Adrenal gland (tissue), 19 donors: ENCODE data around the gene ACY1. TPM values are rescaled to one million over a fixed set of nuclear protein-coding genes. Genes with fewer than 3 reads are reported as not detected.

ENCODE experiments used
- DNase-seq, 7 donors: peaks; one replicate each; pipeline ENCODE4 v3.0.0-alpha.2; 2019 to 2020
- H3K27ac ChIP-seq, 5 donors: fragments of 200-600 bp; sonication (generic) in 4 of 5; 1 replicate in 3 of 5; 2 replicates in 2 of 5; pipeline versions ENCODE4 v1.5.1 to v1.8.0; 2016 to 2020; ENCODE audit warnings: mild to moderate bottlenecking in 1 of 5
- H3K27me3 ChIP-seq: fragments of 200-600 bp; 2 replicates; pipeline ENCODE4 v1.8.0; 2021
- H3K36me3 ChIP-seq, 2 donors: fragments of 200-600 bp; replicated peaks in 1 of 2; 1 replicate in 1 of 2; 2 replicates in 1 of 2; pipeline versions ENCODE4 v1.5.1 to v1.8.0; 2018 to 2022
- H3K4me1 ChIP-seq, 2 donors: fragments of 200-600 bp; replicated peaks in 1 of 2; 1 replicate in 1 of 2; 2 replicates in 1 of 2; pipeline versions ENCODE4 v1.5.1 to v1.8.0; 2018 to 2021
- H3K4me3 ChIP-seq, 4 donors: fragments of 200-600 bp; sonication (generic) in 3 of 4; one replicate each; pipeline ENCODE4 v1.5.1; 2016 to 2018
- H3K9me3 ChIP-seq, 3 donors: fragments of 200-600 bp; sonication (generic) in 1 of 3; replicated peaks in 1 of 3; 1 replicate in 2 of 3; 2 replicates in 1 of 3; pipeline versions ENCODE4 v1.5.1 to v1.8.0; 2016 to 2021
- CTCF ChIP-seq, 6 experiments: fragments of 450-650 bp in 4 of 6; fragments of 200-600 bp in 2 of 6; sonication (generic) in 1 of 6; IDR thresholded peaks; 1 replicate in 5 of 6; 2 replicates in 1 of 6; pipeline versions ENCODE4 v1.5.1 to v1.8.0; 2016 to 2021; ENCODE audit warnings: antibody characterized with exemption in 6 of 6, mild to moderate bottlenecking in 2 of 6, moderate library complexity in 1 of 6
- POLR2A ChIP-seq, 2 donors: fragments of 450-650 bp; IDR thresholded peaks; one replicate each; pipeline ENCODE4 v1.6.1; 2017; ENCODE audit warnings: antibody characterized with exemption in 2 of 2, mild to moderate bottlenecking in 2 of 2, moderate library complexity in 1 of 2
- WGBS, 4 donors: extraction: QIAGEN DNeasy Blood & Tissue Kit in 2 of 4; methylation state at CpG; one replicate each; pipeline versions ENCODE4 v1.1.5 to v1.1.7; 2013 to 2017; 5-methylcytosine and 5-hydroxymethylcytosine counted together
- intact Hi-C, 2 donors: fragments of 100-400 bp; cut with DNase I; formaldehyde crosslinking; loops; one replicate each; pipeline versions ENCODE4 v1.14.1 to v1.15.0; 2022 to 2023
- long read RNA-seq, 10 donors: library from polyadenylated mRNA in 3 of 10; unstranded in 2 of 10; stranded (forward) in 1 of 10; transcript quantifications; one replicate each; pipeline ENCODE4 v2.0.0 and lab custom pipeline, GENCODE V29; 2021 to 2026
- polyA plus RNA-seq, 3 donors: library from polyadenylated mRNA; stranded (reverse); fragments of 200-250 nt in 2 of 3; fragments of 350-450 nt in 1 of 3; fragmentation: Illumina TruSeq in 1 of 3; extraction: RNeasy Lipid Tissue Mini Kit (QIAGEN cat#74804) in 1 of 3; gene quantifications; one replicate each; pipeline ENCODE4 v1.2.3, GENCODE V29; 2013 to 2014
- total RNA-seq, 9 donors: library from RNA; depleted of rRNA in 4 of 9; stranded (reverse); fragments of >200 nt in 4 of 9; fragments of 120-200 nt in 1 of 9; fragmentation: NEBNext Ultra II Directional in 1 of 9; extraction: Animal tissue kit (Norgen Biotek cat#: 25700) in 1 of 9; gene quantifications; one replicate each; pipeline versions ENCODE4 v1.1.0 to v1.2.4, GENCODE V29; 2013 to 2023
- donor health status: healthy with polysubstance abuse.
- donor health status: Bipolar disorder and iron deficiency.
- donor health status: DM: yes; HTN: yes; CAD: no.
- donor health status: DM: no; HTN: no; CAD: no.
- donor health status: DM: no; HTN: no; CAD: no.
- donor health status: DM: yes; HTN: yes; CAD: no.

The ACY1 gene
- total RNA-seq (100 to 1,000 TPM in 2 of 9 donors, 10 to 100 TPM in 7; 50.7 to 122 (median 78.1) TPM), polyA plus RNA-seq (10 to 100 TPM; 37.3 to 92.4 (median 49.1) TPM)
- long read RNA-seq, donor 1, transcript ACY1-215 (15 exons, 1,684 nt), result major isoform, 11 of 13 reads
- long read RNA-seq, donor 1, partial matches to known transcripts, result 0 of 13 reads
- long read RNA-seq, donor 1, other reads (novel, unspliced or antisense), result 0 of 13 reads
- long read RNA-seq, donor 2, transcript ACY1-215 (15 exons, 1,684 nt), result major isoform, 7 of 12 reads
- long read RNA-seq, donor 2, partial matches to known transcripts, result 0 of 12 reads
- long read RNA-seq, donor 2, other reads (novel, unspliced or antisense), result 0 of 12 reads
- long read RNA-seq, donor 3, transcript ACY1-215 (15 exons, 1,684 nt), result major isoform, 7 of 7 reads
- long read RNA-seq, donor 3, partial matches to known transcripts, result 0 of 7 reads
- long read RNA-seq, donor 3, other reads (novel, unspliced or antisense), result 0 of 7 reads
- long read RNA-seq, donor 4, transcript ACY1-215 (15 exons, 1,684 nt), result major isoform, 65 of 75 reads
- long read RNA-seq, donor 4, partial matches to known transcripts, result 0 of 75 reads
- long read RNA-seq, donor 4, other reads (novel, unspliced or antisense), result 6 of 75 reads
- long read RNA-seq, donor 5, transcript ACY1-215 (15 exons, 1,684 nt), result major isoform, 99 of 118 reads
- long read RNA-seq, donor 5, partial matches to known transcripts, result 1 of 118 reads
- long read RNA-seq, donor 5, other reads (novel, unspliced or antisense), result 11 of 118 reads
- long read RNA-seq, donor 6, transcript ACY1-215 (15 exons, 1,684 nt), result major isoform, 33 of 37 reads
- long read RNA-seq, donor 6, partial matches to known transcripts, result 0 of 37 reads
- long read RNA-seq, donor 6, other reads (novel, unspliced or antisense), result 3 of 37 reads
- long read RNA-seq, donor 7, partial matches to known transcripts, result 0 of 5 reads
- long read RNA-seq, donor 7, other reads (novel, unspliced or antisense), result 0 of 5 reads
- long read RNA-seq, donor 8, transcript ACY1-215 (15 exons, 1,684 nt), result major isoform, 22 of 24 reads
- long read RNA-seq, donor 8, partial matches to known transcripts, result 0 of 24 reads
- long read RNA-seq, donor 8, other reads (novel, unspliced or antisense), result 0 of 24 reads
- long read RNA-seq, donor 9, transcript ACY1-215 (15 exons, 1,684 nt), result major isoform, 7 of 7 reads
- long read RNA-seq, donor 9, partial matches to known transcripts, result 0 of 7 reads
- long read RNA-seq, donor 9, other reads (novel, unspliced or antisense), result 0 of 7 reads
- long read RNA-seq, donor 10, partial matches to known transcripts, result 362 of 1,504 reads
- long read RNA-seq, donor 10, other reads (novel, unspliced or antisense), result 1,139 of 1,504 reads

GRCh38 chr3:51982838-51983577 is at the start of gene ACY1:
TSS of gene ACY1 (plus strand) at chr3:51983535. CDS start at chr3:51984065, 530 bp downstream.
- H3K27me3 ChIP-seq, result no peaks in the 10 kb centered on the region
- intact Hi-C loops, result no loop called here
- peaks cover 23 to 26% of the 10 kb centered on the region in 2 donors for H3K4me1 ChIP-seq
- peak; percentile 87 to 92 (median 89) for DNase-seq
- TF ChIP-seq POLR2A (IDR thresholded peaks at IDR 0.05) (peak; percentile 68 to 86), CTCF (IDR thresholded peaks at IDR 0.05) (no peak)
- H3K4me3 ChIP-seq, result peak within 1 kb of the TSS in 3 of 4 donors; percentile 19 to 39 (median 27)
- WGBS, 4 donors, result 0 to 1% (median 1%) methylated on average over 21 to 68 of the region's 68 CpGs
- H3K27ac ChIP-seq, result peak within 1 kb of the TSS; percentile 90 to 98 (median 93)
- H3K36me3 ChIP-seq, result no peaks in the 10 kb centered on the region
- no peaks in the 10 kb centered on the region for H3K9me3 ChIP-seq

GRCh38 chr3:51934139-51934850 is 49.0 kb upstream of the ACY1 start:
- Histone ChIP-seq H3K4me1 (peaks cover 5 to 8% of the 10 kb centered on the region in 2 donors), H3K4me3 (no peak overlapping the region), H3K36me3 (peaks cover 0 to 54% of the 10 kb centered on the region in 2 donors), H3K27ac (no peak overlapping the region), H3K9me3 (no peaks in the 10 kb centered on the region), H3K27me3 (no peaks in the 10 kb centered on the region)
- no peak for DNase-seq
- no peak for TF ChIP-seq POLR2A (IDR thresholded peaks at IDR 0.05)
- TF ChIP-seq CTCF (IDR thresholded peaks at IDR 0.05), result no peak
- WGBS, 4 donors, result 90 to 100% (median 92%) methylated on average over 4 to 11 of the region's 11 CpGs
- intact Hi-C loops, result no loop called here

GRCh38 chr3:51934991-51935885 is 48.1 kb upstream of the ACY1 start:
- TF ChIP-seq CTCF (IDR thresholded peaks at IDR 0.05), result no peak
- no peak for TF ChIP-seq POLR2A (IDR thresholded peaks at IDR 0.05)
- H3K27ac ChIP-seq, result no peak overlapping the region
- peaks cover 10 to 14% of the 10 kb centered on the region in 2 donors for H3K4me1 ChIP-seq
- H3K36me3 ChIP-seq, result peaks cover 0 to 54% of the 10 kb centered on the region in 2 donors
- H3K27me3 ChIP-seq, result no peaks in the 10 kb centered on the region
- no peak for DNase-seq
- H3K9me3 ChIP-seq, result no peaks in the 10 kb centered on the region
- 86 to 91% (median 90%) methylated on average over 27 to 28 of the region's 28 CpGs for WGBS, 4 donors
- no peak overlapping the region for H3K4me3 ChIP-seq
- intact Hi-C loops, result no loop called here
